ENCODE measurements around the gene CIBAR2. TPM values are rescaled to one million over a fixed set of nuclear protein-coding genes. Genes with fewer than 3 reads are reported as not detected.

The CIBAR2 gene
- total RNA-seq, 2 experiments from 2014 or later: not detected

DNA sequence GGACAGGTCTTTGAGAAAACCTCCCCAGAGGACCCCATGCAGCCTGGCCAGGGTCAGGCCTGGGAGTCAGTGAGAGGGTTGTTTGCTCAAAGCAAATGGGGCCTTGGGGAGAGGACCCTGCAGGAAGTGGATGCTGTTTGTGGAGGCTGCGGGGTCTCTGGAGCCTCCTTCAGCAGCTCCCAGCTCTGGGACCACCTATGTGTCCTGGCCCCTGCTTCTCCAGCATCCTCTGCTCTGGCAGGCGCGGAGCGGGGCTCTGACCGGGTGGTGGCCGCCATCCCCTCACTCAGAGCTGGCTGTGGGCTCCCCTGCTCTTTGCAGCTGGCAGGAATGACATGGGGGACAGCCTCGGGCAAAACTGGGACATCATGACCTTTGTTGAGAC is 29.8 kb upstream of the CIBAR2 start:
- CTCF ChIA-PET: no interaction called here
- no peaks in the 10 kb centered on the region for H3K36me3 ChIP-seq (ENCODE audit: insufficient read depth, low read length)
- no peak overlapping the region for H3K4me3 ChIP-seq (ENCODE audit: low read length)
- Mint-ChIP-seq H3K4me1 (ENCODE audit: low read depth) (no peaks in the 10 kb centered on the region), H3K27me3 (peaks cover 24% of the 10 kb centered on the region), H3K4me3 (no peak overlapping the region), H3K27ac (no peak overlapping the region), H3K9me3 (no peaks in the 10 kb centered on the region), H3K36me3 (ENCODE audit: low read depth) (no peaks in the 10 kb centered on the region)
- H3K27ac ChIP-seq (ENCODE audit: low read depth in 1 of 2, low read length in 2 of 2): no peak overlapping the region
- intact Hi-C loops (cut with DNase I, micrococcal nuclease): no loop called here
- POLR2A ChIA-PET: no interaction called here
- TF ChIP-seq, protein P1, sequence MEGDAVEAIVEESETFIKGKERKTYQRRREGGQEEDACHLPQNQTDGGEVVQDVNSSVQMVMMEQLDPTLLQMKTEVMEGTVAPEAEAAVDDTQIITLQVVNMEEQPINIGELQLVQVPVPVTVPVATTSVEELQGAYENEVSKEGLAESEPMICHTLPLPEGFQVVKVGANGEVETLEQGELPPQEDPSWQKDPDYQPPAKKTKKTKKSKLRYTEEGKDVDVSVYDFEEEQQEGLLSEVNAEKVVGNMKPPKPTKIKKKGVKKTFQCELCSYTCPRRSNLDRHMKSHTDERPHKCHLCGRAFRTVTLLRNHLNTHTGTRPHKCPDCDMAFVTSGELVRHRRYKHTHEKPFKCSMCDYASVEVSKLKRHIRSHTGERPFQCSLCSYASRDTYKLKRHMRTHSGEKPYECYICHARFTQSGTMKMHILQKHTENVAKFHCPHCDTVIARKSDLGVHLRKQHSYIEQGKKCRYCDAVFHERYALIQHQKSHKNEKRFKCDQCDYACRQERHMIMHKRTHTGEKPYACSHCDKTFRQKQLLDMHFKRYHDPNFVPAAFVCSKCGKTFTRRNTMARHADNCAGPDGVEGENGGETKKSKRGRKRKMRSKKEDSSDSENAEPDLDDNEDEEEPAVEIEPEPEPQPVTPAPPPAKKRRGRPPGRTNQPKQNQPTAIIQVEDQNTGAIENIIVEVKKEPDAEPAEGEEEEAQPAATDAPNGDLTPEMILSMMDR (IDR thresholded peaks at IDR 0.05): no peak
- peaks cover under 1% of the 10 kb centered on the region for H3K4me1 ChIP-seq (ENCODE audit: insufficient read depth, low read length)
- H3K9me3 ChIP-seq (ENCODE audit: control insufficient read depth in 1 of 2, insufficient read depth in 1 of 2, low read length in 2 of 2): peaks cover 0 to 5% of the 10 kb centered on the region in 2 experiments
- DNase-seq (no peak), ATAC-seq (ENCODE audit: poor library complexity) (no peak)
- H3K27me3 ChIP-seq (ENCODE audit: control insufficient read depth in 1 of 2, insufficient read depth in 2 of 2, low read length in 2 of 2): peaks cover 19 to 23% of the 10 kb centered on the region in 2 experiments

DNA sequence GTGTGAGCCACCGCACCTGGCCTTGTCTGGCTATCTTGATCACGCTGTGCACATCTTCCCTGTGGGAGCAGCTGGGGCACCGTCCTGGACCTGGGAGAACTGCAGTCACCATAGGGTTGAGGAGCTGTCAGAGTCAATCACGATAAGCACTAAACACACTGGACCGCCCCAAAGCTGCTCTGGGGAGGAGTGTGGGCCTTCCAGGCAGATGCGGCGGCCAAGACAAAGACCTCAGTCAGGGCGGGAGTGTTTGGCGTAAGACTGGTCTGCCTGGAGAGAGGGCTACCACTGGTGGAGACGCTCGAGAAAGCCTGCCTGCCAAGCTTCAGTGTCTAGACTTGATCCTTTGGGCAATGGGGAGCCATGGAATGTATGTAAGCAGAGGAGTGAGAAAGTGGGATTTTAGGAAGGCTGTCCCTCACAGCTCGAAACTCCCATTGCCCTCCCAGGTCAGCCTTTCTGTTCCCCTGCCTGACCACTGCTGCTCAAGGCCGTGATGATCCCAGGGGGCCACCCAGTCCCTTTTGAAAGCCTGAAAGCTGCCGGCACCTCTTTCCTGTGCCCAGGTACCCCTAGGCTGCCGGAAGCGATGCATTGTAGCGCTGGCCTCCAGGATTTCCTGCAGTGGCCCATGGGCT is 29.3 kb upstream of the CIBAR2 start:
- ChIA-PET POLR2A (no interaction called here), CTCF (no interaction called here)
- Histone ChIP-seq H3K27me3 (ENCODE audit: control insufficient read depth in 1 of 2, insufficient read depth in 2 of 2, low read length in 2 of 2) (peaks cover 22 to 28% of the 10 kb centered on the region in 2 experiments), H3K4me3 (ENCODE audit: low read length) (no peak overlapping the region), H3K36me3 (ENCODE audit: insufficient read depth, low read length) (no peaks in the 10 kb centered on the region), H3K27ac (ENCODE audit: low read depth in 1 of 2, low read length in 2 of 2) (no peak overlapping the region), H3K9me3 (ENCODE audit: control insufficient read depth in 1 of 2, insufficient read depth in 1 of 2, low read length in 2 of 2) (peaks cover 0 to 8% of the 10 kb centered on the region in 2 experiments), H3K4me1 (ENCODE audit: insufficient read depth, low read length) (peaks cover 6% of the 10 kb centered on the region)
- H3K27me3 Mint-ChIP-seq: peaks cover 28% of the 10 kb centered on the region
- ATAC-seq (ENCODE audit: poor library complexity) (no peak), DNase-seq (no peak)
- no peaks in the 10 kb centered on the region for H3K36me3 Mint-ChIP-seq (ENCODE audit: low read depth)
- intact Hi-C loops (cut with DNase I, micrococcal nuclease): no loop called here
- no peak overlapping the region for H3K4me3 Mint-ChIP-seq
- H3K9me3 Mint-ChIP-seq: no peaks in the 10 kb centered on the region
- no peak overlapping the region for H3K27ac Mint-ChIP-seq
- TF ChIP-seq, protein P1 (IDR thresholded peaks at IDR 0.05): no peak
- no peaks in the 10 kb centered on the region for H3K4me1 Mint-ChIP-seq (ENCODE audit: low read depth)

DNA sequence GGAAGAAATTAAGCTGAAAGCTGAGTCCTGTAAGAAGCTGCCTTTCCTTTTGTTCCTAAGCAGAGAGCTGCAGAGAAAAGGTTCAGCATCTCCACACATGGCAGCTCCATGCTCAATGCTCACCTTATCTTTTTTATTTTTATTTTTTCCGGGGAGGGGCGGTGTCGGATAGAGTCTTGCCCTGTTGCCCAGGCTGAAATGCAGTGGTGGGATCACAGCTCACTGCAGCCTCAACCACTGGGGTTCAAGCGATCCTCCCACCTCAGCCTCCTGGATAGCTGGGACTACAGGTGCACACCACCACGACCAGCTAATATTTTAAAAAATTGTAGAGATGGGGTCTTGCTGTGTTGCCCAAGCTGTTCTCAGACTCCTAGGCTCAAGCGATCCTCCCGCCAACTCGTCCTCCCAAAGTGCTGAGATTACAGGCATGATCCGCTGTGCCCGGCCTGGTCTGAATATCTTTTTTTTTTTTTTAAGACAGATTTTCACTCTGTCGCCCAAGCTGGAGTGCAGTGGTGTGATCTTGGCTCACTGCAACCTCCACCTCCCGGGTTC is 28.3 kb upstream of the CIBAR2 start:
- H3K36me3 Mint-ChIP-seq (ENCODE audit: low read depth): no peaks in the 10 kb centered on the region

More for the DNA sequence above, 28.3 kb upstream of the CIBAR2 start:
- Histone ChIP-seq H3K4me3 (ENCODE audit: low read length) (no peak overlapping the region), H3K27me3 (ENCODE audit: control insufficient read depth in 1 of 2, insufficient read depth in 2 of 2, low read length in 2 of 2) (peaks cover 22 to 33% of the 10 kb centered on the region in 2 experiments), H3K4me1 (ENCODE audit: insufficient read depth, low read length) (peaks cover 12% of the 10 kb centered on the region), H3K27ac (ENCODE audit: low read depth in 1 of 2, low read length in 2 of 2) (no peak overlapping the region), H3K9me3 (ENCODE audit: control insufficient read depth in 1 of 2, insufficient read depth in 1 of 2, low read length in 2 of 2) (peaks cover 0 to 12% of the 10 kb centered on the region in 2 experiments), H3K36me3 (ENCODE audit: insufficient read depth, low read length) (no peaks in the 10 kb centered on the region)
- DNase-seq (no peak), ATAC-seq (ENCODE audit: poor library complexity) (no peak)
- Mint-ChIP-seq H3K9me3 (no peaks in the 10 kb centered on the region), H3K27ac (no peak overlapping the region), H3K4me3 (no peak overlapping the region), H3K4me1 (ENCODE audit: low read depth) (no peaks in the 10 kb centered on the region), H3K27me3 (peaks cover 33% of the 10 kb centered on the region)
- TF ChIP-seq, protein P1 (IDR thresholded peaks at IDR 0.05): no peak
- CTCF ChIA-PET: no interaction called here
- intact Hi-C loops (cut with DNase I, micrococcal nuclease): no loop called here
- POLR2A ChIA-PET: no interaction called here
